ENCODE data around the gene RS1.

- no peak for TF ChIP-seq CTCF (IDR thresholded peaks at IDR 0.05; ENCODE audit: insufficient read depth, low read length)
- no peak for TF ChIP-seq REST (IDR thresholded peaks at IDR 0.05; ENCODE audit: insufficient replicate concordance, low read depth)
These were observed 10.1 kb upstream of the RS1 start for GRCh38 chrX:18681996-18682395.
